Osteoblast (primary cell): ENCODE measurements around the gene TPCN2. TPM values are rescaled to one million over a fixed set of nuclear protein-coding genes. Genes with fewer than 3 reads are reported as not detected.
A peak's percentile ranks its signal among the peaks of the same experiment; 100 is the strongest.

Experiments used
- DNase-seq: peaks from one replicate; pipeline ENCODE4 v3.0.0; 2011; ENCODE audit warnings: low spot score, mixed read lengths; ENCODE audit not compliant: insufficient read length; ENCODE audit errors: missing footprints
- H2AFZ ChIP-seq: 2 replicates; pipeline ENCODE4 v1.6.0; 2011; ENCODE audit warnings: mild to moderate bottlenecking, low read length
- H3K27ac ChIP-seq: 2 replicates; pipeline ENCODE4 v1.5.1; 2011; ENCODE audit warnings: mild to moderate bottlenecking, low read depth, low read length, moderate library complexity
- H3K27me3 ChIP-seq: 2 replicates; pipeline ENCODE4 v1.6.0; 2012; ENCODE audit warnings: mild to moderate bottlenecking, control low read depth, inconsistent platforms, low read length, moderate library complexity; ENCODE audit not compliant: insufficient read depth
- H3K36me3 ChIP-seq: 2 replicates; pipeline ENCODE4 v1.5.1; 2011; ENCODE audit warnings: mild to moderate bottlenecking, low read length, control low read depth, moderate library complexity; ENCODE audit not compliant: insufficient read depth
- H3K4me1 ChIP-seq: 2 replicates; pipeline ENCODE4 v1.5.1; 2011; ENCODE audit warnings: mild to moderate bottlenecking, low read length, control low read depth, moderate library complexity; ENCODE audit not compliant: insufficient read depth
- H3K4me2 ChIP-seq: 2 replicates; pipeline ENCODE4 v1.6.0; 2011; ENCODE audit warnings: mild to moderate bottlenecking, low read length; ENCODE audit not compliant: insufficient read depth
- H3K4me3 ChIP-seq: fragments of 200-600 bp; sonication (generic); 3 replicates; pipeline ENCODE4 v1.5.1; 2012; ENCODE audit warnings: mild to moderate bottlenecking, low read length, inconsistent platforms; ENCODE audit not compliant: insufficient read depth
- H3K79me2 ChIP-seq: 2 replicates; pipeline ENCODE4 v1.6.0; 2012; ENCODE audit warnings: mild to moderate bottlenecking, low read length, control low read depth, inconsistent platforms; ENCODE audit not compliant: insufficient read depth
- H3K9me3 ChIP-seq: 2 replicates; pipeline ENCODE4 v1.5.1; 2011; ENCODE audit warnings: low read depth, low read length, control low read depth
- H4K20me1 ChIP-seq: 2 replicates; pipeline ENCODE4 v1.6.0; 2012; ENCODE audit warnings: mild to moderate bottlenecking, low read length, control low read depth; ENCODE audit not compliant: insufficient read depth
- CTCF ChIP-seq: IDR thresholded peaks from 2 replicates; pipeline ENCODE4 v1.5.1; 2011; ENCODE audit warnings: mild to moderate bottlenecking, low read depth, low read length, moderate library complexity; ENCODE audit errors: extremely low read depth
- total RNA-seq: library from RNA; depleted of rRNA; stranded (reverse); fragments of >200 nt; gene quantifications from 2 replicates; pipeline ENCODE4 v1.2.3, GENCODE V29; 2012

TPCN2 gene
- total RNA-seq, 1 donor, result 14.1 TPM

GRCh38 chr11:69014084-69014851 is 34.5 kb upstream of the TPCN2 start:
- TF ChIP-seq CTCF, result no peak

DNA sequence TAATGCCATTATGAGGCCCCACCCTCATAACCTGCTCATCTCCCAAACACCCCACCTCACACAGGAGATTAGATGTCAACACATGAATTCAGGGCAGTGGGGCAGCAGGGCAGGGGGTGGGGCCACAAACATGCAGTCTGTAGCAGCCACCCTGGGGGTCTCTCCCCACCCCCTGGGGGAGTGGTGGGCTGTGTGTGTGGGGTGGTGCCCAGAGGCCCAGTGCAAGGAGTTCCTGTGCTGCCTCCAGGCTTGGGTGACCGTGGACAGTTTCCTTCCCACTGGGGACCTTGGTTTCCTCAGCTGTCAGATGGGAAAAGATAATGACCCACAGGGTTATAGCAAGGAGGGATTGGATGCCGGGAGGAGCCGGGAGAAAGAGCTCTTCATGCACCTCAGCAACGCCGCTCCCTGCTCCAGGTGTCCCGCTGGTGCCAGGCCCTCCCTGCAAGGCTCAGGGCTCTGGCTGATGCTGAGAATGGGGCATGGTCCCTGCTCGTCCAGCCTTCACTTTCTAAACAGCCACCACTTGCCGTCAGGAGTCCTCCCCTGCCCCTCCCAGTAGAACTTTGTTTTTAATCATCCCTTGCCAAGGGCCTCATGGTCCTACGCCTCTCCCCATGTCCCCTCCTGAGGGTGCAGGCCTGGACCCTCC is 33.7 kb upstream of the TPCN2 start:
- H3K27ac ChIP-seq, result no peak overlapping the region
- no peak overlapping the region for H3K4me2 ChIP-seq
- peaks cover 10% of the 10 kb centered on the region for H3K79me2 ChIP-seq
- H3K27me3 ChIP-seq, result no peaks in the 10 kb centered on the region
- H3K4me1 ChIP-seq, result peaks cover 48% of the 10 kb centered on the region
- H3K36me3 ChIP-seq, result no peaks in the 10 kb centered on the region
- no peak overlapping the region for H2AFZ ChIP-seq
- no peak for TF ChIP-seq CTCF
- no peak overlapping the region for H3K4me3 ChIP-seq
- H3K9me3 ChIP-seq, result no peaks in the 10 kb centered on the region
- peak; percentile 63 for DNase-seq
- H4K20me1 ChIP-seq, result no peaks in the 10 kb centered on the region

More at GRCh38 chr11:69014084-69014851, 34.5 kb upstream of the TPCN2 start:
- Histone ChIP-seq H3K4me3 (no peak overlapping the region), H3K36me3 (no peaks in the 10 kb centered on the region), H4K20me1 (no peaks in the 10 kb centered on the region), H3K4me1 (peaks cover 51% of the 10 kb centered on the region), H3K27me3 (no peaks in the 10 kb centered on the region), H2AFZ (no peak overlapping the region), H3K79me2 (peaks cover 13% of the 10 kb centered on the region), H3K27ac (no peak overlapping the region), H3K9me3 (no peaks in the 10 kb centered on the region), H3K4me2 (no peak overlapping the region)
- DNase-seq, result peak; percentile 88

- no peaks in the 10 kb centered on the region for H3K27me3 ChIP-seq
- H3K4me1 ChIP-seq, result peaks cover 25% of the 10 kb centered on the region
- H4K20me1 ChIP-seq, result no peaks in the 10 kb centered on the region
- H3K36me3 ChIP-seq, result no peaks in the 10 kb centered on the region
- no peak overlapping the region for H3K4me2 ChIP-seq
- TF ChIP-seq CTCF, result no peak
- DNase-seq, result peak; percentile 35
- H3K27ac ChIP-seq, result no peak overlapping the region
- H3K9me3 ChIP-seq, result no peaks in the 10 kb centered on the region
- no peak overlapping the region for H2AFZ ChIP-seq
- no peaks in the 10 kb centered on the region for H3K79me2 ChIP-seq
- H3K4me3 ChIP-seq, result no peak overlapping the region
Measured at GRCh38 chr11:69017951-69018350, 30.8 kb upstream of the TPCN2 start.

DNA sequence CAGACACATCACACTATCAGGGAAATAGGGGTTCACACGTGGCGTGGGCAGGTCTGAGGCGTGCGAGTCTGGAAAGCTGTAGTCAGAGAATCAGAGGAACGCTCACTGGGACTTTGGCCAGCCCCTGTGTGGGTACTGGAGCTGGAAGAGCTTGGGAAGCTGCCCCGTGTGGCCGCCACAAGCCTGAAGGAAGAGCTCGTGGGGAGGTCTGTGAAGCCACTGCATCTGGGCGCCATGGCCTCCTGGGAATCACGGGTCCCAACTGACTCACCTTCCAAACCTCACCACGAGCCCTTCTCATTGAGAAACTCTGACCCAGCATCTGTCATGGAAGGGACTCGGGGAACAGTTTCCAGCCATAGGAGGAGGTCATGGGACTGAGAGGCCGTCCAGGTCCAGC is 29.8 kb upstream of the TPCN2 start:
- peak overlapping the region; percentile 34 for H3K27ac ChIP-seq
- peak overlapping the region; percentile 7 for H2AFZ ChIP-seq
- H3K4me2 ChIP-seq, result no peak overlapping the region
- DNase-seq, result peak; percentile 93
- H3K4me1 ChIP-seq, result peaks cover 18% of the 10 kb centered on the region
- H3K4me3 ChIP-seq, result no peak overlapping the region
- no peaks in the 10 kb centered on the region for H4K20me1 ChIP-seq
- peaks cover 5% of the 10 kb centered on the region for H3K27me3 ChIP-seq
- H3K9me3 ChIP-seq, result no peaks in the 10 kb centered on the region
- no peaks in the 10 kb centered on the region for H3K79me2 ChIP-seq
- no peaks in the 10 kb centered on the region for H3K36me3 ChIP-seq
- peak; percentile 23 for TF ChIP-seq CTCF
